ENCODE data around the gene MTR.
A peak's percentile ranks its signal among the peaks of the same experiment; 100 is the strongest.

Gene MTR

GRCh38 chr1:236760986-236761385 is 34.1 kb upstream of the MTR start:
- Histone ChIP-seq H3K36me3 (replicated peaks) (no peaks in the 10 kb centered on the region; the same call in 1 of the 2 replicates), H3K4me3 (no peak overlapping the region), H3K27me3 (ENCODE audit: low read depth) (no peaks in the 10 kb centered on the region), H3K4me1 (no peaks in the 10 kb centered on the region), H3K9me3 (no peaks in the 10 kb centered on the region)
- DNase-seq (ENCODE audit: low spot score in 2 of 2) = no peak
- in situ Hi-C loops (cut with MboI; ENCODE audit: low sequenced_read_pairs) = loop anchor here (25.0 kb wide), 1 partner anchor 626 kb away; no protein-coding TSS in a partner anchor

- H3K27me3 ChIP-seq (ENCODE audit: low read depth) = no peaks in the 10 kb centered on the region
- no peaks in the 10 kb centered on the region for H3K9me3 ChIP-seq
- no peaks in the 10 kb centered on the region; the same call in 1 of the 2 replicates for H3K36me3 ChIP-seq (replicated peaks)
- H3K4me3 ChIP-seq = no peak overlapping the region
- DNase-seq (ENCODE audit: low spot score in 2 of 2) = no peak
- in situ Hi-C loops (cut with MboI; ENCODE audit: low sequenced_read_pairs) = loop anchor here (25.0 kb wide), 1 partner anchor 626 kb away; no protein-coding TSS in a partner anchor
- H3K4me1 ChIP-seq = no peaks in the 10 kb centered on the region
Measured at GRCh38 chr1:236761397-236762132, 33.5 kb upstream of the MTR start.

- Histone ChIP-seq H3K4me3 (no peak overlapping the region), H3K4me1 (no peaks in the 10 kb centered on the region), H3K9me3 (no peaks in the 10 kb centered on the region), H3K27me3 (ENCODE audit: low read depth) (no peaks in the 10 kb centered on the region), H3K36me3 (replicated peaks) (no peaks in the 10 kb centered on the region; the same call in 1 of the 2 replicates)
- DNase-seq (ENCODE audit: low spot score in 2 of 2) = no peak
- in situ Hi-C loops (cut with MboI; ENCODE audit: low sequenced_read_pairs) = loop anchor here (25.0 kb wide), 1 partner anchor 625 kb away; no protein-coding TSS in a partner anchor
Measured at GRCh38 chr1:236762410-236762809, 32.7 kb upstream of the MTR start.

- no peaks in the 10 kb centered on the region for H3K27me3 ChIP-seq (ENCODE audit: low read depth)
- H3K9me3 ChIP-seq = no peaks in the 10 kb centered on the region
- no peak for DNase-seq (ENCODE audit: low spot score in 2 of 2)
- H3K36me3 ChIP-seq (replicated peaks) = no peaks in the 10 kb centered on the region
- no peaks in the 10 kb centered on the region for H3K4me1 ChIP-seq
- H3K4me3 ChIP-seq = no peak overlapping the region
- in situ Hi-C loops (cut with MboI; ENCODE audit: low sequenced_read_pairs) = loop anchor here (25.0 kb wide), 1 partner anchor 621 kb away; no protein-coding TSS in a partner anchor
Measured at GRCh38 chr1:236765831-236766230, 29.3 kb upstream of the MTR start.

- H3K36me3 ChIP-seq (replicated peaks) = no peaks in the 10 kb centered on the region
- no peak overlapping the region for H3K4me3 ChIP-seq
- in situ Hi-C loops (cut with MboI; ENCODE audit: low sequenced_read_pairs) = loop anchor here (25.0 kb wide), 1 partner anchor 621 kb away; no protein-coding TSS in a partner anchor
- H3K4me1 ChIP-seq = no peaks in the 10 kb centered on the region
- DNase-seq (ENCODE audit: low spot score in 2 of 2) = no peak
- H3K9me3 ChIP-seq = no peaks in the 10 kb centered on the region
- H3K27me3 ChIP-seq (ENCODE audit: low read depth) = no peaks in the 10 kb centered on the region
Measured at GRCh38 chr1:236766506-236766905, 28.6 kb upstream of the MTR start.

GRCh38 chr1:236767276-236767675 is 27.8 kb upstream of the MTR start:
- H3K9me3 ChIP-seq = no peaks in the 10 kb centered on the region
- H3K4me3 ChIP-seq = no peak overlapping the region
- DNase-seq (ENCODE audit: low spot score in 2 of 2) = no peak
- in situ Hi-C loops (cut with MboI; ENCODE audit: low sequenced_read_pairs) = loop anchor here (25.0 kb wide), 1 partner anchor 620 kb away; no protein-coding TSS in a partner anchor
- no peaks in the 10 kb centered on the region for H3K27me3 ChIP-seq (ENCODE audit: low read depth)
- H3K4me1 ChIP-seq = no peaks in the 10 kb centered on the region
- no peaks in the 10 kb centered on the region for H3K36me3 ChIP-seq (replicated peaks)

GRCh38 chr1:236768601-236769000 is 26.5 kb upstream of the MTR start:
- Histone ChIP-seq H3K27me3 (ENCODE audit: low read depth) (no peaks in the 10 kb centered on the region), H3K4me3 (no peak overlapping the region), H3K36me3 (replicated peaks) (no peaks in the 10 kb centered on the region), H3K4me1 (no peaks in the 10 kb centered on the region), H3K9me3 (no peaks in the 10 kb centered on the region)
- DNase-seq (ENCODE audit: low spot score in 2 of 2) = no peak
- in situ Hi-C loops (cut with MboI; ENCODE audit: low sequenced_read_pairs) = loop anchor here (25.0 kb wide), 1 partner anchor 619 kb away; no protein-coding TSS in a partner anchor

GRCh38 chr1:236773919-236774318 is 21.2 kb upstream of the MTR start:
- H3K36me3 ChIP-seq (replicated peaks) = no peaks in the 10 kb centered on the region
- H3K4me1 ChIP-seq = no peaks in the 10 kb centered on the region
- no peaks in the 10 kb centered on the region for H3K27me3 ChIP-seq (ENCODE audit: low read depth)
- H3K9me3 ChIP-seq = no peaks in the 10 kb centered on the region
- in situ Hi-C loops (cut with MboI; ENCODE audit: low sequenced_read_pairs) = loop anchor here (25.0 kb wide), 1 partner anchor 613 kb away; no protein-coding TSS in a partner anchor
- no peak overlapping the region for H3K4me3 ChIP-seq
- DNase-seq (ENCODE audit: low spot score in 2 of 2) = no peak

GRCh38 chr1:236774926-236775325 is 20.2 kb upstream of the MTR start:
- Histone ChIP-seq H3K36me3 (replicated peaks) (no peaks in the 10 kb centered on the region), H3K9me3 (no peaks in the 10 kb centered on the region; the same call in 1 of the 2 replicates), H3K4me1 (no peaks in the 10 kb centered on the region), H3K4me3 (no peak overlapping the region), H3K27me3 (ENCODE audit: low read depth) (no peaks in the 10 kb centered on the region)
- peak in 1 of 2 experiments; percentile 36 for DNase-seq (ENCODE audit: low spot score in 2 of 2)
- in situ Hi-C loops (cut with MboI; ENCODE audit: low sequenced_read_pairs) = loop anchor here (25.0 kb wide), 1 partner anchor 612 kb away; no protein-coding TSS in a partner anchor

- in situ Hi-C loops (cut with MboI; ENCODE audit: low sequenced_read_pairs) = no loop called here
- H3K4me1 ChIP-seq = no peaks in the 10 kb centered on the region
- H3K36me3 ChIP-seq (replicated peaks) = no peaks in the 10 kb centered on the region
- no peaks in the 10 kb centered on the region; the same call in 1 of the 2 replicates for H3K27me3 ChIP-seq (ENCODE audit: low read depth)
- no peak overlapping the region for H3K4me3 ChIP-seq
- no peaks in the 10 kb centered on the region; the same call in 1 of the 2 replicates for H3K9me3 ChIP-seq
- no peak for DNase-seq (ENCODE audit: low spot score in 2 of 2)
Measured at GRCh38 chr1:236779312-236779711, 15.8 kb upstream of the MTR start.

- no peak overlapping the region for H3K4me3 ChIP-seq
- no peaks in the 10 kb centered on the region for H3K36me3 ChIP-seq (replicated peaks)
- H3K4me1 ChIP-seq = no peaks in the 10 kb centered on the region
- H3K27me3 ChIP-seq (ENCODE audit: low read depth) = no peaks in the 10 kb centered on the region; the same call in 1 of the 2 replicates
- in situ Hi-C loops (cut with MboI; ENCODE audit: low sequenced_read_pairs) = no loop called here
- H3K9me3 ChIP-seq = no peaks in the 10 kb centered on the region
- DNase-seq (ENCODE audit: low spot score in 2 of 2) = no peak
Measured at GRCh38 chr1:236785477-236785876, 9.6 kb upstream of the MTR start.

GRCh38 chr1:236786453-236786852 is 8.6 kb upstream of the MTR start:
- no peaks in the 10 kb centered on the region for H3K9me3 ChIP-seq
- H3K4me1 ChIP-seq = no peaks in the 10 kb centered on the region
- no peaks in the 10 kb centered on the region for H3K36me3 ChIP-seq (replicated peaks)
- in situ Hi-C loops (cut with MboI; ENCODE audit: low sequenced_read_pairs) = no loop called here
- DNase-seq (ENCODE audit: low spot score in 2 of 2) = no peak
- H3K4me3 ChIP-seq = no peak overlapping the region
- no peaks in the 10 kb centered on the region for H3K27me3 ChIP-seq (ENCODE audit: low read depth)

- no peak for DNase-seq (ENCODE audit: low spot score in 2 of 2)
- in situ Hi-C loops (cut with MboI; ENCODE audit: low sequenced_read_pairs) = no loop called here
Measured at GRCh38 chr1:236794585-236795034, 482 bp upstream of the MTR start.

More at GRCh38 chr1:236794585-236795034, 482 bp upstream of the MTR start:
- Histone ChIP-seq H3K9me3 (no peaks in the 10 kb centered on the region), H3K4me3 (peak overlapping the region; percentile 93), H3K36me3 (replicated peaks) (0 out of 2 replicates have a peak, but pooled peaks cover 4% of the 10 kb centered on the region), H3K27me3 (ENCODE audit: low read depth) (no peaks in the 10 kb centered on the region), H3K4me1 (peaks cover 2% of the 10 kb centered on the region; the same call in 1 of the 2 replicates)
